H1 (cell line): ENCODE data around the gene CNOT2.

Experiments used
- CTCF ChIP-seq, 3 experiments: IDR thresholded peaks; 1 replicate in 2 of 3; 2 replicates in 1 of 3; pipeline versions ENCODE4 v1.5.1 to v1.6.1; 2011; ENCODE audit warnings: low read length in 3 of 3, mild to moderate bottlenecking in 3 of 3, inconsistent platforms in 2 of 3, low read depth in 1 of 3, moderate library complexity in 1 of 3; ENCODE audit not compliant: insufficient read depth in 1 of 3; ENCODE audit errors: control extremely low read depth in 1 of 3
- EGR1 ChIP-seq: IDR thresholded peaks from 2 replicates; pipeline ENCODE4 v1.6.1; 2011; ENCODE audit warnings: low read depth, low read length, borderline replicate concordance
- EP300 ChIP-seq, 2 experiments: IDR thresholded peaks; 1 replicate in 1 of 2; 2 replicates in 1 of 2; pipeline ENCODE4 v1.6.1; 2011 to 2012; ENCODE audit warnings: low read depth in 2 of 2, low read length in 2 of 2, mild to moderate bottlenecking in 2 of 2, borderline replicate concordance in 1 of 2, inconsistent platforms in 1 of 2, moderate library complexity in 1 of 2
- KDM1A ChIP-seq: fragments of 200-600, 300-600 bp; sonication (generic); IDR thresholded peaks from 2 replicates; pipeline ENCODE4 v1.7.1; 2016; ENCODE audit warnings: mild to moderate bottlenecking, low read length, borderline replicate concordance
- POLR2A ChIP-seq, 2 experiments: IDR thresholded peaks; 1 replicate in 1 of 2; 2 replicates in 1 of 2; pipeline ENCODE4 v1.6.1; 2011; ENCODE audit warnings: low read depth in 2 of 2, low read length in 2 of 2, mild to moderate bottlenecking in 2 of 2; ENCODE audit errors: control extremely low read depth in 1 of 2
- RFX5 ChIP-seq: IDR thresholded peaks from 2 replicates; pipeline ENCODE4 v1.6.1; 2011; ENCODE audit warnings: low read depth, low read length, improper control_type of control experiment, borderline replicate concordance
- SIX5 ChIP-seq: IDR thresholded peaks from 2 replicates; pipeline ENCODE4 v1.6.1; 2011; ENCODE audit warnings: mild to moderate bottlenecking, low read depth, low read length
- TAF7 ChIP-seq: optimal IDR thresholded peaks from 2 replicates; pipeline ENCODE3; 2011; ENCODE audit warnings: low read depth, mild to moderate bottlenecking, inconsistent platforms, low read length, moderate library complexity, borderline replicate concordance
- YY1 ChIP-seq: IDR thresholded peaks from 2 replicates; pipeline ENCODE4 v1.6.1; 2011; ENCODE audit warnings: low read depth, mild to moderate bottlenecking, low read length

GRCh38 chr12:70264067-70264867 lies 21.0 kb downstream of the CNOT2 start:
- no peak for TF ChIP-seq EGR1
- no peak for TF ChIP-seq EP300 (IDR thresholded peaks at IDR 0.05; ENCODE audit: borderline replicate concordance in 1 of 2, low read depth in 2 of 2, low read length in 2 of 2)
- TF ChIP-seq CTCF (IDR thresholded peaks at IDR 0.05; ENCODE audit: control extremely low read depth in 1 of 3, insufficient read depth in 1 of 3, low read depth in 1 of 3, low read length in 3 of 3): no peak
- no peak for TF ChIP-seq YY1
- no peak for TF ChIP-seq POLR2A (IDR thresholded peaks at IDR 0.05; ENCODE audit: control extremely low read depth in 1 of 2, low read depth in 2 of 2, low read length in 2 of 2)
- TF ChIP-seq KDM1A: no peak
- no peak for TF ChIP-seq RFX5
- no peak for TF ChIP-seq SIX5
- no peak for TF ChIP-seq TAF7
